Medulla oblongata (tissue), 1 donor: ENCODE results near the gene RNU6-9.

Source experiments
- DNase-seq: peaks from one replicate; pipeline ENCODE4 v3.0.0-alpha.2; 2015; ENCODE audit errors: extremely low spot score

Gene RNU6-9

GRCh38 chr19:934197-934840 is 41.0 kb downstream of the RNU6-9 start:
- DNase-seq = no peak

DNA sequence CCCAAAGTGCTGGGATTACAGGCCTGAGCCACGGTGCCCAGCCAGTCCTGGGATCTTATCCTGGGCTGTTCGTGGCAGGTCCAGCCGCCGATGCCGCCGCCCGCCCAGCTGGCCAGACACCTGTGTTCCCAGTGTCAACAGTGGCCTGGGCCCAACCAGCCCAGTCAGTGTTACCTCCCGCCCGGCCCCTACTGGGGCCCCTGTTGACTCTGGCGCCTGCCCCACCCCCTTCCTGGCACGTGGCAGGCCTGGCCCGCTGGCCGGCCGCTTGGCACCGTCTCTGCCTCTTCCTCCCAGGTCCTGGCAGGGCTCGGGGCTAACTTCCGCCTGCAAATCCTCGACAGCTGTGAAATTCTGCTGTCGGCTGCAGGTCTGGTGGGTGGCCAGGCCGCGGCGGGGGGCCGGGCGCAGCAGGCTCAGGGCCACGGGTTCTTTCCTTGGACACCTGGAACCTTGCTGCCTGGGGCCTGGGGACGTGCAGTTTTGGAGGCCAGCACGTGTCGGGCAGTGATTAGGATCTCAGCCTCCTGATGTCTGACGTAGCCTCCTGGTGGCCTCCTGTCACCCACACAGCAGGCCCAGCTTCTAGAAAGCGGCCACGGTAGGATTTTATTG is 41.7 kb downstream of the RNU6-9 start:
- peak; percentile 80 for DNase-seq

DNA sequence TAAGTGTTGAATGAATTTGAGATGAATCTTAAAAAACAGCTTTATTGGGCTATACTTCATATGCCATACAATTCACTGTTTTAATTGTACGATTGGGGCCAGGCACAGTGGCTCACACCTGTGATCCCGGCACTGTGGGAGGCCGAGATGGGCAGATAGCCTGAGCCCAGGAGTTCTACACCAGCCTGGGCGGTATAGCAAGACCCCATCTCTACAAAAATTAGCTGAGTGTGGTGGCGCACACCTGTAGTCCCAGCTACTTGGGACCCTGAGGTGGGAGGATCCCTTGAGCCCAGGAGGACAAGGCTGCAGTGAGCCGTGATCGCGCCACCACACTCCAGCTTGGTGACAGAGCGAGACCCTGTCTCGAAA is 42.9 kb downstream of the RNU6-9 start:
- no peak for DNase-seq

DNA sequence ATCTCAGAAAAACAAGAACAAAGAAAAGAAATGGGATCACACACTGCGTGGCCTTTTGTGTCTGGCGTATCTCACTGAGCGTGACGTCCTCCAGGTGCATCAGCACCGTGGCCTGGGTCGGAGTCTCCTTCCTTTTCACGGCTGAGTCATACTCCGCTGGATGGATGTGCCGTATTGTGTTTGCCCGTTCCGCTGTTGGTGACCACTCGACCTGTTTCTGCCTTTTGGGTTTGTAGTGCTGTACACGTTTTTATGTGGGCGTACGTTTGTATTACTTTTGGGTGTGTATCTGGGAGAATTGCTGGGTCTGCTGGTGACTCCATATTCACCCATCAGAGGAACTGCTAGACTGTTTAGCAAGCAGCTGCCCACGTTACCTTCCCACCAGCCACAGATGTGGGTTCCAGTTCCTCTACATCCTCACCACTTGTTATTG is 44.0 kb downstream of the RNU6-9 start:
- no peak for DNase-seq

- no peak for DNase-seq
These were observed 45.1 kb downstream of the RNU6-9 start for GRCh38 chr19:938233-938923.

- no peak for DNase-seq
These were observed 46.2 kb downstream of the RNU6-9 start for GRCh38 chr19:939439-939838.

DNA sequence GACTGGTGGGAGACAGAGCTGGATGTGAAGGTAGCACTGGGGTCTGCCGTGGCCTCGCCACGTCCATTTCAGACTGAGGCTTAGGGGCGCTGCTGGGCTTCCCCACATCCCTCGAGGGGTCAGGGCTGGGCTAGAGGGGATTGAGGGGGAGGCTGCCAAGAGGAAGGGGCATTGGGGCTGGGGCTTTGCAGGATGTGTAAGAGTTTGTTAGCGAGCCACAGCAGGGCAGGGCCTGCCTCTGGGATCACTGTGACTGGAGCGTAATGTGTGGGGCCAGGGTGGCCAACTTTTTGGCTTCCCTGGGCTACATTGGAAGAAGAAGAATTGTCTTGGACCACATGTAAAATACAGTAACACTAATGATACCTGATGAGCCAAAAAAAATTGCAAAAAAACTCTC is 46.6 kb downstream of the RNU6-9 start:
- no peak for DNase-seq

DNA sequence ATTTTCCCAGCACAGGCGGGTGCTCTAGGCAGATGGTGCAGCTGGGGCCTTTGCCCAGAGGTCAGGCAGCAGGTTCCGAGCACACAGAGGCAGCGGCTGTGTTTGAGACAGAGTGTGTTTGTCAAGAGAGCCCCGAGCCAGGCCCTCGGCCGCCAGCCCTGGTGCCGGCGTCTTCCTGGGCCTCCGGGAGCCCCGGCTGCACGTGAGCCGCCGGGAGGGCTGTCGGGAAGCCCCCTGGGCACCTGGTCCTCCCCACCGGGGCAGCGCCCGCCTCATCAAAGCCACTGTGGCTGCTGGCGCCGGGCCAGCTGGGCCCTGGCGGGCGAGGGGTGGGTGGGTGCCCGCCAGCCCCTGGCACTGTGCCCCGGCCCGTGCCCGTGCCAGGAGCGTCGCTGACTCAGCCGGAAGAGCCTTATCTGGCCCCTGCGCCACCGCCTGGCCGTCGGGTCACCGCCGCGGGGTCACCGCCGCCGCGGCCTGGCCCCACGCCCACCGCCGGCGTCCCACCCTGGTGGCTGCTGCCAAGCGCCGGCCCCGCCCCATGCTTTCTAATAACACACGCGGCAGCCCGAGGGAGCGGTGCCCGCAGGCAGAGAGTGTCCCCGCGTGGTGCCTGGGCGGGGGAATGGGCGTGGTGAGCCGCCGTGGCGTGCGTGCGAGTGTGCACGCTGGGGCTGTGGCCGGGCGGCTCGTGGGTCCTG is 47.5 kb downstream of the RNU6-9 start:
- DNase-seq = peak; percentile 77

DNA sequence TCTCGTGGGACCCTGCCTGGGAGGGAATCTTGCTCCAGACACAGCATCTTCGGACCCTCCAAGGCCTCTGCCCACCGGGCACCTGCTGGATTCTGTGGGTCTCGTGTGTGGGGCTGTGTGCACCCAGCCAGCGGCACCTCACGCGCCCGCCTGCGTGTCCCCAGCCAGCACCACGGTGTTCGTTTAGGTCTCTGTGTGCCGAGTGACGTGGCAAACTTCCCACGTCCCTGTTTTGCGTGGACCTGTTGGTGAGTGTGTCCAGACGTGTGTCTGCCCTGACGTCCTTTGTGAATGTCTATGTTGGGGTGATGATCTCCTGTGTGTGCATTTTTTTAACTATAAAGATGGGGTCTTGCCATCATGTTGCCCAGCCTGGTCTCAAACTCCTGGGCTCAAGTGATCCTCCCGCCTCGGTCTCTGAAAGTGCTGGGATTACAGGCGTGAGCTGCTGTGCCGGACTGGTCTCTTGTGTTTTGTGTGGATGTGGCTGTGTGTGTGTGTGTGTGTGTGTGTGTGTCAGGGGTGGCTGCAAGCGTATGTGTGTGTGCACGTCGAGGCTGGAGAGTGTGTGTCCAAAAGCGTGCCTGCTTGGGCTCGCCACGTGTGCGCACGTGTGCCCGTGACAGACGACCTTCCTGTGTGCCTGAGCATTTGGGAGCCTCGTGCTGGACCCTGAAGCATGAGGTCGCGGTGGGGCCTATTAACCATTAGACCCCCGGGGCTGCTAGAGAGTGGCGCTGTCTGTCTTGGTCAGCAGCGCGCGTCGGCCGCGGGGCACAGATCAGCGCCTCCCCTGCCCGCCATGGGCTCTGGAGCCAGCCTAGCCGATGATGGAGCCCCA is 48.2 kb downstream of the RNU6-9 start:
- no peak for DNase-seq

- no peak for DNase-seq
These were observed 48.9 kb downstream of the RNU6-9 start for GRCh38 chr19:942133-942645.
